GM23338 (cell line): ENCODE measurements around the gene SUPT3H. TPM values are rescaled to one million over a fixed set of nuclear protein-coding genes. Genes with fewer than 3 reads are reported as not detected.
A peak's percentile ranks its signal among the peaks of the same experiment; 100 is the strongest.

Experiments
- ATAC-seq: fragments of 200-7000 bp; cut with Tn5 transposase; 3 replicates; pipeline ENCODE4 v1.9.1; 2020
- DNase-seq: peaks from one replicate; pipeline ENCODE4 v3.0.0-alpha.2; 2015; ENCODE audit warnings: low spot score
- H2AFZ ChIP-seq: fragments of 200-600 bp; sonication (generic); 2 replicates; pipeline ENCODE4 v1.8.0; 2016; ENCODE audit warnings: antibody characterized with exemption, mild to moderate bottlenecking, moderate library complexity
- H3F3A ChIP-seq: fragments of 200-600 bp; sonication (generic); replicated peaks from 2 replicates; pipeline ENCODE4 v1.8.0; 2017; ENCODE audit warnings: antibody characterized with exemption, mixed run types, low read depth
- H3K27ac ChIP-seq: fragments of 200-600 bp; sonication (generic); 2 replicates; pipeline ENCODE4 v1.6.1; 2016; ENCODE audit warnings: low read depth
- H3K27me3 ChIP-seq: fragments of 200-600 bp; sonication (generic); 2 replicates; pipeline ENCODE4 v1.8.0; 2016; ENCODE audit warnings: mild to moderate bottlenecking, mixed run types, moderate library complexity; ENCODE audit not compliant: insufficient read depth
- H3K36me3 ChIP-seq: fragments of 200-600 bp; sonication (generic); 2 replicates; pipeline ENCODE4 v1.8.0; 2016; ENCODE audit warnings: mild to moderate bottlenecking; ENCODE audit not compliant: insufficient read depth
- H3K4me1 ChIP-seq: fragments of 200-600 bp; sonication (generic); 2 replicates; pipeline ENCODE4 v1.8.0; 2016; ENCODE audit warnings: mild to moderate bottlenecking, moderate library complexity; ENCODE audit not compliant: insufficient read depth
- H3K4me2 ChIP-seq: fragments of 200-600 bp; sonication (generic); 2 replicates; pipeline ENCODE4 v1.7.1; 2017; ENCODE audit warnings: mixed run types
- H3K4me3 ChIP-seq: fragments of 200-600 bp; sonication (generic); 2 replicates; pipeline ENCODE4 v1.6.1; 2016; ENCODE audit warnings: mixed run types
- H3K79me2 ChIP-seq: fragments of 200-600 bp; sonication (generic); replicated peaks from 2 replicates; pipeline ENCODE4 v1.8.0; 2017; ENCODE audit warnings: mild to moderate bottlenecking; ENCODE audit not compliant: insufficient read depth
- H3K9me2 ChIP-seq: fragments of 200-600 bp; sonication (generic); 2 replicates; pipeline ENCODE4 v1.8.0; 2017; ENCODE audit not compliant: insufficient read depth
- H4K20me1 ChIP-seq: fragments of 200-600 bp; sonication (generic); replicated peaks from 2 replicates; pipeline ENCODE4 v1.8.0; 2017; ENCODE audit warnings: mild to moderate bottlenecking; ENCODE audit not compliant: insufficient read depth
- H3K27ac Mint-ChIP-seq: 2 replicates; pipeline ENCODE4 v1.8.0; 2020; ENCODE audit warnings: inconsistent platforms, mild to moderate bottlenecking, moderate library complexity, mixed read lengths
- H3K27me3 Mint-ChIP-seq: 3 replicates; pipeline ENCODE4 v1.8.0; 2022; ENCODE audit warnings: low read depth, mild to moderate bottlenecking, moderate library complexity, mixed read lengths, inconsistent platforms; ENCODE audit not compliant: insufficient read depth, poor library complexity
- H3K36me3 Mint-ChIP-seq: 3 replicates; pipeline ENCODE4 v1.8.0; 2021; ENCODE audit warnings: low read depth, mild to moderate bottlenecking, inconsistent platforms, moderate library complexity, mixed read lengths
- H3K4me1 Mint-ChIP-seq: 3 replicates; pipeline ENCODE4 v1.8.0; 2020; ENCODE audit warnings: mild to moderate bottlenecking, inconsistent platforms, mixed read lengths
- H3K4me3 Mint-ChIP-seq: 3 replicates; pipeline ENCODE4 v1.8.0; 2021; ENCODE audit warnings: moderate library complexity, mild to moderate bottlenecking, inconsistent platforms, mixed read lengths
- H3K9me3 Mint-ChIP-seq: 3 replicates; pipeline ENCODE4 v1.8.0; 2020; ENCODE audit warnings: moderate library complexity, mild to moderate bottlenecking, inconsistent platforms, mixed read lengths
- CREB1 ChIP-seq: fragments of 250-450 bp; sonication (Bioruptor Pico); IDR thresholded peaks from 2 replicates; pipeline ENCODE4 v1.5.0; 2020; ENCODE audit warnings: low read depth, mild to moderate bottlenecking, moderate library complexity
- EZH2 ChIP-seq: fragments of 200-600 bp; sonication (generic); IDR thresholded peaks from one replicate; pipeline ENCODE4 v1.8.0; 2017; ENCODE audit warnings: antibody characterized with exemption, mild to moderate bottlenecking, low read depth; ENCODE audit not compliant: unreplicated experiment
- EZH2phosphoT487 ChIP-seq: fragments of 200-600 bp; sonication (generic); IDR thresholded peaks from one replicate; pipeline ENCODE4 v1.8.1; 2018; ENCODE audit warnings: antibody characterized with exemption; ENCODE audit not compliant: unreplicated experiment
- JUNB ChIP-seq: IDR thresholded peaks from one replicate; pipeline ENCODE4 v1.6.1; 2016; ENCODE audit warnings: antibody characterized with exemption; ENCODE audit not compliant: unreplicated experiment
- NANOG ChIP-seq: IDR thresholded peaks from 2 replicates; pipeline ENCODE4 v1.6.1; 2016; ENCODE audit warnings: antibody characterized with exemption, borderline replicate concordance
- STAT1 ChIP-seq: IDR thresholded peaks from one replicate; pipeline ENCODE4 v1.6.1; 2016; ENCODE audit warnings: antibody characterized with exemption; ENCODE audit not compliant: unreplicated experiment
- ZNF331 ChIP-seq: fragments of 250-450 bp; sonication (Bioruptor Pico); IDR thresholded peaks from 2 replicates; pipeline ENCODE4 v1.5.0; 2020; ENCODE audit warnings: low read depth, mild to moderate bottlenecking, moderate library complexity
- polyA plus RNA-seq: library from polyadenylated mRNA; unstranded; fragments of >200 nt; fragmentation: Nextera tagmentation; extraction: Ambion mirVana; gene quantifications from 2 replicates; pipeline ENCODE4 v1.2.1, GENCODE V29; 2016
- total RNA-seq: library from RNA; depleted of rRNA; stranded (reverse); fragments of >200 nt; shearing (Covaris generic); gene quantifications from 2 replicates; pipeline ENCODE4 v1.2.3, GENCODE V29; 2014
- TF ChIP-seq, protein P1 (sequence below): IDR thresholded peaks from 2 replicates; pipeline ENCODE4 v1.6.1; 2016; ENCODE audit warnings: antibody characterized with exemption
- TF ChIP-seq, protein P2 (sequence below), 2 experiments: fragments of 200-600 bp in 1 of 2; sonication (generic) in 1 of 2; conservative IDR thresholded peaks; 2 replicates each; pipeline versions ENCODE4 v1.5.1 to v1.6.1; 2016 to 2017; ENCODE audit warnings: antibody characterized with exemption in 2 of 2, low read depth in 2 of 2, mild to moderate bottlenecking in 2 of 2, moderate library complexity in 1 of 2

SUPT3H gene
- total and polyA plus RNA-seq, 2 experiments from 2014 or later = 11.4 to 30.1 TPM

DNA sequence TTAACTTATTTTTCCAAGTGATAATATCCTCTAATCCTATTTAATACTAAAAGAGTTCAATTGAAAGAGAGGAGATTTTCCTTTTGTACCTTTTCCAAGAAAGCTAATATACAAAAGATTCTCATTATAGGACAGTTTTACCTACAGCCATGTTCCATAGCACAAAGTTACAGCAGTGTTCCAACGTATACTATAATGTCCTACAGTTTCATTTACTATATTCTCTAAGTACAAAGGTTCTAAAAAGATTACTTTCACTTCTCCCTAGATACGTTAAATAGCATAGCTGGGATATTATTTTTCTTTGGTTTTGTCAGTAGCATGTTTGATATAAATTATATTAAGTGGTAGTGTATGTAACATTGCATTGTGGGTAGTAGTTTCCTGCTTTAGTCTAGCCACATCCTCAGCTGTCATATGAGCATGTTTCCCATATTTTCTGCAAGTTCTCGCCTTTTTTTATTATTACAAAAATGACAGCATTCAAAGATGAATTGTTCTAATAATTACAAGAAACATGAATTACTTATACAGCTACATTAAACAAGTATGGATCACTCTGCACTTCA, 54.0 kb downstream of the SUPT3H start:
- Histone ChIP-seq H3K27ac (no peak overlapping the region), H3K36me3 (no peaks in the 10 kb centered on the region), H3K4me1 (peaks cover 4% of the 10 kb centered on the region; the same call in 1 of the 2 replicates), H3K79me2 (no peaks in the 10 kb centered on the region), H2AFZ (no peak overlapping the region), H3K4me2 (no peak overlapping the region), H3K9me2 (no peaks in the 10 kb centered on the region), H3F3A (no peaks in the 10 kb centered on the region), H3K27me3 (no peaks in the 10 kb centered on the region), H4K20me1 (no peaks in the 10 kb centered on the region), H3K4me3 (no peak overlapping the region)
- TF ChIP-seq, protein P1, sequence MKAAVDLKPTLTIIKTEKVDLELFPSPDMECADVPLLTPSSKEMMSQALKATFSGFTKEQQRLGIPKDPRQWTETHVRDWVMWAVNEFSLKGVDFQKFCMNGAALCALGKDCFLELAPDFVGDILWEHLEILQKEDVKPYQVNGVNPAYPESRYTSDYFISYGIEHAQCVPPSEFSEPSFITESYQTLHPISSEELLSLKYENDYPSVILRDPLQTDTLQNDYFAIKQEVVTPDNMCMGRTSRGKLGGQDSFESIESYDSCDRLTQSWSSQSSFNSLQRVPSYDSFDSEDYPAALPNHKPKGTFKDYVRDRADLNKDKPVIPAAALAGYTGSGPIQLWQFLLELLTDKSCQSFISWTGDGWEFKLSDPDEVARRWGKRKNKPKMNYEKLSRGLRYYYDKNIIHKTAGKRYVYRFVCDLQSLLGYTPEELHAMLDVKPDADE = no peak
- TF ChIP-seq CREB1 = no peak
- TF ChIP-seq STAT1 = no peak
- TF ChIP-seq JUNB = no peak
- no peak for TF ChIP-seq EZH2phosphoT487
- Mint-ChIP-seq H3K9me3 (no peaks in the 10 kb centered on the region), H3K27ac (no peak overlapping the region), H3K4me1 (peaks cover 35% of the 10 kb centered on the region), H3K36me3 (no peaks in the 10 kb centered on the region), H3K4me3 (no peak overlapping the region), H3K27me3 (peaks cover 3% of the 10 kb centered on the region)
- no peak for DNase-seq
- no peak for ATAC-seq

DNA sequence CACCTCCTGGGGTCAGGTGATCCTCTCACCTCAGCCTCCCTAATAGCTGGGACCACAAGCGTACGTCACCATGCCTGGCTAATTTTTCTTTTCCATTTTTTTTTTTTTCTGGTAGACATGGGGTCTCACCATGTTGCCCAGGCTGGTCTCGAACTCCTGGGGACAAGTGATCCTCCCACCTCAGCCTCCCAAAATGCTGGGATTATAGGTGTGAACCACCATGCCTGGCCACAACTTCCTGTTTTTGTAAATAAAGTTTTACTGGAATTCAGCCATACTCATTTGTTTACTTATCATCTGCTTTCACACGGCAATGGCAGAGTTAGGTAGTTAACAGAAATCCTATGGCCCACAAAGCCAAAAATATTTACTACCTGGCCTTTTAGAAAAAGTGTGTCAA, 57.4 kb downstream of the SUPT3H start:
- Histone ChIP-seq H3K36me3 (no peaks in the 10 kb centered on the region), H3K27me3 (no peaks in the 10 kb centered on the region), H4K20me1 (no peaks in the 10 kb centered on the region), H3K4me3 (no peak overlapping the region), H3K79me2 (no peaks in the 10 kb centered on the region), H3F3A (no peaks in the 10 kb centered on the region), H3K4me2 (no peak overlapping the region), H3K27ac (no peak overlapping the region), H2AFZ (no peak overlapping the region), H3K9me2 (no peaks in the 10 kb centered on the region), H3K4me1 (no peaks in the 10 kb centered on the region; the same call in 1 of the 2 replicates)
- DNase-seq = no peak
- no peaks in the 10 kb centered on the region for H3K9me3 Mint-ChIP-seq
- H3K36me3 Mint-ChIP-seq = peaks cover 8% of the 10 kb centered on the region; the same call in 2 of the 3 replicates
- H3K4me1 Mint-ChIP-seq = peaks cover 14% of the 10 kb centered on the region; the same call in 2 of the 3 replicates
- no peak for ATAC-seq
- no peak for TF ChIP-seq CREB1
- TF ChIP-seq EZH2phosphoT487 = no peak
- TF ChIP-seq, protein P2, sequence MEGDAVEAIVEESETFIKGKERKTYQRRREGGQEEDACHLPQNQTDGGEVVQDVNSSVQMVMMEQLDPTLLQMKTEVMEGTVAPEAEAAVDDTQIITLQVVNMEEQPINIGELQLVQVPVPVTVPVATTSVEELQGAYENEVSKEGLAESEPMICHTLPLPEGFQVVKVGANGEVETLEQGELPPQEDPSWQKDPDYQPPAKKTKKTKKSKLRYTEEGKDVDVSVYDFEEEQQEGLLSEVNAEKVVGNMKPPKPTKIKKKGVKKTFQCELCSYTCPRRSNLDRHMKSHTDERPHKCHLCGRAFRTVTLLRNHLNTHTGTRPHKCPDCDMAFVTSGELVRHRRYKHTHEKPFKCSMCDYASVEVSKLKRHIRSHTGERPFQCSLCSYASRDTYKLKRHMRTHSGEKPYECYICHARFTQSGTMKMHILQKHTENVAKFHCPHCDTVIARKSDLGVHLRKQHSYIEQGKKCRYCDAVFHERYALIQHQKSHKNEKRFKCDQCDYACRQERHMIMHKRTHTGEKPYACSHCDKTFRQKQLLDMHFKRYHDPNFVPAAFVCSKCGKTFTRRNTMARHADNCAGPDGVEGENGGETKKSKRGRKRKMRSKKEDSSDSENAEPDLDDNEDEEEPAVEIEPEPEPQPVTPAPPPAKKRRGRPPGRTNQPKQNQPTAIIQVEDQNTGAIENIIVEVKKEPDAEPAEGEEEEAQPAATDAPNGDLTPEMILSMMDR (conservative IDR thresholded peaks at IDR 0.05; ENCODE audit: low read depth in 2 of 2) = no peak
- no peak for TF ChIP-seq NANOG
- no peak overlapping the region for H3K4me3 Mint-ChIP-seq
- no peaks in the 10 kb centered on the region for H3K27me3 Mint-ChIP-seq
- H3K27ac Mint-ChIP-seq = no peak overlapping the region

DNA sequence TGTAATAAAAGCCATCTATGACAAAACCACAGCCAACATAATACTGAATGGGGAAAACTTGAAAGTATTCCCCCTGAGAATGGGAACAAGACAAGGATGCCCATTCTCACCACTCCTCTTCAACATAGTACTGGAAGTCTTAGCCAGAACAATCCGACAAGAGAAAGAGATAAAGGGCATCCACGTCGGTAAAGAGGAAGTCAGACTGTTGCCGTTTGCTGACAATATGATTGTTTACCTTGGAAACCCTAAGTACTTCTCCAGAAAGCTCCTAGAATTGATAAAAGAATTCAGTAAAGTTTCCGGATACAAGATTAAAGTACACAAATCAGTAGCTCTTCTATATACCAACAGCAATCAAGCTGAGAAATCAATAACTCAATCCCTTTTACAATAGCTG, 63.6 kb downstream of the SUPT3H start:
- H3K4me1 Mint-ChIP-seq = peaks cover 24% of the 10 kb centered on the region
- Histone ChIP-seq H4K20me1 (peaks cover 4% of the 10 kb centered on the region; the same call in 1 of the 2 replicates), H3K27me3 (no peaks in the 10 kb centered on the region), H3K4me2 (no peak overlapping the region), H3F3A (no peaks in the 10 kb centered on the region), H3K4me3 (no peak overlapping the region), H2AFZ (no peak overlapping the region), H3K27ac (no peak overlapping the region), H3K4me1 (peaks cover 16% of the 10 kb centered on the region), H3K9me2 (no peaks in the 10 kb centered on the region), H3K79me2 (peaks cover 4% of the 10 kb centered on the region), H3K36me3 (no peaks in the 10 kb centered on the region)
- ATAC-seq (no peak), DNase-seq (peak; percentile 5)
- no peak overlapping the region for H3K4me3 Mint-ChIP-seq
- H3K9me3 Mint-ChIP-seq = peaks cover 12% of the 10 kb centered on the region
- H3K27me3 Mint-ChIP-seq = no peaks in the 10 kb centered on the region
- H3K36me3 Mint-ChIP-seq = peaks cover 36% of the 10 kb centered on the region
- no peak overlapping the region for H3K27ac Mint-ChIP-seq
- TF ChIP-seq ZNF331 (no peak), STAT1 (no peak), EZH2phosphoT487 (no peak), EZH2 (no peak)
- TF ChIP-seq, protein P2 (conservative IDR thresholded peaks at IDR 0.05; ENCODE audit: low read depth in 2 of 2) = no peak
